Fibroblast of gingiva (primary cell): Measurements from ENCODE around the gene PARP3.
A peak's percentile ranks its signal among the peaks of the same experiment; 100 is the strongest.
"Not testable (repeated sequence)": the region's sequence is repeated elsewhere in the genome, so short reads cannot be mapped to it uniquely, and the experiment has no call there.

Experiments
- DNase-seq: peaks from one replicate; pipeline ENCODE4 v3.0.0-alpha.2; 2011; ENCODE audit warnings: low read depth

Gene PARP3

DNA sequence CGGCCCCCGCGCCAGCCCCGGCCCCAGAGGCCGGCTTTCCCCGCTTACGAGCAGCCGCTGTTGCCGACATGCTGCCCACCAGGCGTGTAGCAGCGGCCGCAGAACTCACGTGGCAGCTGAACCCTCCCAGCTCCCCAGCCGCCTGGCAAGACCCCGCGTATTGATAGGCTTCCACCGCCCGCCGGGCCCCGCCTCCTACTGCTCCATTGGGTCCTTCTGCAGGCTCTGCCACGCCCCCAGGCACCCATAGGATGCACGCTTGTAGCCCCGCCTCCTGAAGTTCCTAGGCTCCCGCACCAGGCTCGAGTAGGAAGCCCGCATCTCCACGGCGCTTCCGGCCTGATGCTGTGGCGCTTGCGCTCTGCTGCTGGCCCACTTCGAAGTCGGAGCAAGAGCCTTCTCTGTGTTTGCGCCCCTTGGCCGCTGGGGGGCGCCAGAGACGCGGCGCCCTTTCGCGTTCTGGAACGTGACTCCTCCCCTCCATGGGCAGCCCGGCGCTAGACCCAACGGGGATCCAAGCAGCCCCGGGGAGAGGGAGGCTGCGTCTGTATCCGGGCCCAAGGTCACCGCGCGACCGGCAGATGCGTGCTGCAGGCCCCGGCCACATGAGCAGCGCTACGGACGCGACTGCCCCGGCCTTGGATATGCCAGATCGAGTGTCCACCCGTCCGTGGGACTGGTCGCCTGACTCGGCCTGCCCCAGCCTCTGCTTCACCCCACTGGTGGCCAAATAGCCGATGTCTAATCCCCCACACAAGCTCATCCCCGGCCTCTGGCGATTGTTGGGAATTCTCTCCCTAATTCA is at the start of gene PARP3, which contains the start of gene RRP9:
Gene PARP3 (plus strand): TSS at position 566 of the 805 bp plus-strand sequence. CDS start 993 bp downstream, outside the sequence.
Gene RRP9 (minus strand): TSS at position 107 of the 805 bp plus-strand sequence. CDS start 37 bp downstream, at position 70.
- DNase-seq = peak; percentile 100

DNA sequence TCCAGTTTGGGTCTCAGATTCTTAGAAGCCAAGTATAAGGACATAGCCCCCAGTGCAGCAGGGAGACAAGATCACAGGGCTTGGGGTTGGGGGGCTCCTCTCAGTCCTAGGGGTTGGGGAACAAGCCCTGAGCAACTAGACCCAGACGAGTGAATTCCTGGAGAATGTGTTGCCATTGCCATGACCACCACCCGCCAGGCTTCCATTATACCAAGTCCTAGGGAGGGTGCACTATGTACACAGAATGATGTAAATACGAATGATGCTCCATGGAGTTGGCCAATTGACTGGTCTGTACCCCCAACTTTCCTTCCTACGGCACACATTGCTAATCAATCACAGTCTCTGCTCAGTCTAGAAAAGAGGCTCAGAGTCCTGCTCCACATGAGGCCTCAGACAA is 47.8 kb upstream of the PARP3 start:
- no peak for DNase-seq

- no peak for DNase-seq
These were observed 47.2 kb upstream of the PARP3 start for GRCh38 chr3:51894939-51895338.

- DNase-seq = no peak
These were observed 45.4 kb upstream of the PARP3 start for GRCh38 chr3:51896607-51897305.

- DNase-seq = no peak
These were observed 44.8 kb upstream of the PARP3 start for GRCh38 chr3:51897391-51897790.

DNA sequence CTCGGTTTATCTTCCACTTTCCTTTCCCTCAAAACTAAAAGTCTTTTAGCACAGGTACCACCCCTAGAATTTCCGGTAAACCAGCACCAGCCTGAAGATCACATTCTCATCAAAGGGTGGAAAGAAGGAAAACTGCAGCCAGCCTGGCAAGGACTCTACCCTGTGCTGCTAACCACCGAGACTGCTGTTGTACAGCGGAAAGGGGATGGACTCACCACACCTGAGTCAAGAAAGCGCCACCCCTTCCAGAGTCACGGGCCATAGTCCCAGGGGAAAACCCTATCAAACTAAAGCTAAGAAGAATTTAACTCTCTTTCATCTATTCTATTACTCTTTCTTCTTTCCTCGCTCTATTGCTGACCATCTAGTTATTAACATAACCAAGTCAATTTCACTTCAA is 42.1 kb upstream of the PARP3 start:
- not testable (repeated sequence) for DNase-seq

- not testable (repeated sequence) for DNase-seq
These were observed 39.8 kb upstream of the PARP3 start for GRCh38 chr3:51902361-51902760.

DNA sequence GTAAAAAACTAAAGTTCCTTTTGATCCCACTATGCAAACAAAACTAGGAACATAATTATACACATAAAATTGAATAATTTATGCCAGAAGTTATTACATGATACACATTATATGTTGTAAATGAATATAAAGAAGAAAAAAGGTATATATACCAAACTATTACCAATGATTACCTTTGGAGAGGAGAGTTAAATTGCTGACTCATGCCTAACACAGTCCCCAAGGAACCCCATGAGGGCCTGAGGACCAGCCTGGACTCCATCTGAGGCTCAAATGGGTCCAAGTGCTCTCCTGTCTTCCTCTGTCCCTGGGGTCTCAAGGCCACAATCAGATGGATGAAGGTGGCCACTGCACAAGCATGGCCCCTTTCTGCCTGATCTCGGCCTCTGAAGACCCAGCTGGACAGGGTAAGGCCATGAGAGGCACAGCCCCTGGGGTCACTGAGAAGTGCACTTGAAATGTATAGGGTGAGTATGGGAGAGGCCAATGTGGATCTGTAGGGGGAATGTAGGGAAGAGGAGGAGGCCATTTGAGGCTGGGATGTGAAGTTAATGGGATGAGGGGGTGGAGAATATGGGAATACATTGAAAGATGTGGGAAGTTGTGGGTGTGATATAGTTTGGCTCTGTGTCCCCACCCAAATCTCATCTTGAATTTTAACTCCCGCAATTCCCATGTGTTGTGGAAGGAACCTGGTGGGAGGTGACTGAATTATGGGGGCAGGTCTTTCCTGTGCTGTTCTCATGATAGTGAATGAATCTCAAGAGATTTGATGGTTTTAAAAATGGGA is 37.9 kb upstream of the PARP3 start:
- no peak for DNase-seq

DNA sequence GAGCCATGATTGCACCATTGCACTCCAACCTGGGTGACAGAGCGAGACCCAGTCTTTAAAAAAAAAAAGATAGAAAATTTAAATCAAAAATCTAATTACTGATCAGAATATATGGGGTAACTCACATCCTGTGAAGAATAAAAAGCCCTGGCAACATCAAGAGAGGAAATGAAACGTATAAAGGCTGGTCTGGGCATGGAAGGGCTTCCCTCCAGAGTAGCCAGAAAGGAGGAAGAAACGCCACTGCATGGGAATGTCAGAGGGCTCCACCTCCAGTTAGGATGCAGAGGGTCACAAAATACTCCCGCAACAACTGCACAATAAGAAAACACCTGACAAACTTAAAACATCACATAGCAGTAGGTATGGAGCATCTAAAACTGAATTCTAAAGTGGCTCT is 34.1 kb upstream of the PARP3 start:
- DNase-seq = no peak

GRCh38 chr3:51916418-51916817 is 25.7 kb upstream of the PARP3 start:
- DNase-seq = peak; percentile 60

DNA sequence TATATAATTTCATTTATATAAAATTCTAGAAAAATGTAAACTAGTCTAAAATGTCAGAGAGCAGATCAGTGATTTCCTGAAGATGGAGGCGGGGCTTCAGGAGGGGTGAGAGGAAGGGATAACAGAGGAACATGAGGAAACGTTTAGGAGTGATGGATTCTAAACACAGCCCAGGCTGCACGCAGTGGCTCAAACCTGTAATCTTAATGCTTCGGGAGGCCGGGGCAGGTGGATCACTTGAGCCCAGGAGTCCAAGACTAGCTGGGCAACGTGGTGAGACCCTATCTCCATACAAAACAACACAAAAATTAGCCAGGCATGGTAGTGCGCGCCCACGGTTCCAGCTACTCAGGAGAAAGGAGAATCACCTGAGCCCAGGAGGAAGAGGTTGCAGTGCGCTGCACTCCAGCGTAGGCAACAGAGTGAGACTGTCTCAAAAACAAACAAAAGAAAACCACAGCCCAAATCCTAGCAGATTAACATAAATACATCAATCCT is 21.0 kb upstream of the PARP3 start:
- DNase-seq = no peak

DNA sequence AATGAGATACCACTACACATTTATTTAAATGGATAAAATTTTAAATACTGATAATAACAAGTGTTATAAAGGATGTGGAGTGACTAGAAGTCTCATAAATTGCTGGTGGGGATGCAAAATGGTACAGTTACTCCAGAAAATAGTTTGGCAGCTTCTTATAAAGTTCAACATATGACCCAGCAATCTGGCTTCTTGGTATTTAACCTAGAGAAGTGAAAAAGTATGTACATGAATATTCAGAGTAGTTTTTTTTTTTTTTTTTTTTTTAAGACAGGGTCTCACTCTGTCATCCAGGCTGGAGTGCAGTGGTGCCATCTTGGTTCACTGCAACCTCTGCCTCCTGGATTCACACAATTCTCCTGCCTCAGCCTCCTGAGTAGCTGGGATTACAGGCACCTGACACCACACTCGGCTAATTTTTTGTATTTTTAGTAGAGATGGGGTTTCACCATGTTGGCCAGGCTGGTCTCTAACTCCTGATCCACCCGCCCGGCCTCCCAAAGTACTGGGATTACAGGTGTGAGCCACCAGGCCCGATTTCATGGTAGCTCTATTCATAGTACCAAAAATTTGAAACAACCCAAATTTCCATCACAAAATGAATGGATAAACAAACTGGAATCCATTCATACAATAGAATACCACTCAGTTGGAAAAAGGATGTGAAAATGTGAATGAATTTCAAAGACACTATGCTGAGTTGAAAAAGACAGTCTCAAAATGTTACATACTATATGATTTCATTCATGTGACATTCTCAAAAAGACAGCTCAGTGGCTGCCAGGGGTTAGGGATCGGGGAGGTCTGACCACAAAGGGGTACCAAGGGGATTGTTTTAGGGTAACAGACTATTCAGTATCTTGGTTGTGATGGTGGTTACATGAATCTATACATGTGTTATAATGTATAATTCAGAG is 14.8 kb upstream of the PARP3 start:
- DNase-seq = no peak

GRCh38 chr3:51928438-51928837 is 13.7 kb upstream of the PARP3 start:
- no peak for DNase-seq

GRCh38 chr3:51928981-51929380 is 13.2 kb upstream of the PARP3 start:
- DNase-seq = not testable (repeated sequence)

GRCh38 chr3:51929420-51930003 is 12.7 kb upstream of the PARP3 start:
- no peak for DNase-seq

DNA sequence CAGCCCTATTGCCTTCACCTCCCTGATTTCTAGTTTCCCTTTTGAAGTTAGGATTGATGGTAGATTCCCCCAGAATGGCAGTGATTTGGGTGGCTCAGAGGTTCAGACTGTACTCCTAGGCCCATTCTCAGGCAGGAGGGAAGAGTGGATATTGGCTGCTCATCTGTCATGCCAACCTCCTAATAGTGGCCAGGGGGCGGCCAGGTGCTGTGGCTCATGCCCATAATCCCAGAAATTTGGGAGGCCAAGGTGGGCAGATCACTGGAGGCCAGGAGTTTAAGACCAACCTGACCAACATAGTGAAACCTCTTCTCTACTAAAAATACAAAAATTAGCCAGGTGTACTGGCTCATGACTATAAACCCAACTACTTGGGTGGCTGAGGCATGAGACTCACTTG is 11.7 kb upstream of the PARP3 start:
- DNase-seq = no peak

DNA sequence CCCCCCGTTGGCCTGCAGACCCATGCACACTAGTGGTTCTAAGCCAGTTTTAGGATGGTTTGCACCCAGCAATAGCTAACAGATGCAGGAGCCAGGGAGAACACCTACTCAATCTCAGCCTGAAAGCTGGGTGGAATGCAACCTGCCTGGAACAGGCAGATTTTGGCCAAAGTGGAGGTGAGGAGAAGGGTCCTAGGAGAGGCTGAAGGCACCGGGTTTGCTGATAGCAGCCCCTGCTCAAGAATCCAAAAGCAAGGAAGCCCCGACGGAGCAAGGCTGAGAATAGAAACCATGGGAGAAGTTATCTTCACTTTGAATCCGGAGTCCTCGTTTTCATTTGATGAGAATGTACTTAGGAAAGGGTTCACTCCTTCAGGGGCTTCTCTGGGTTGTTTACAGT is 10.4 kb upstream of the PARP3 start:
- DNase-seq = no peak

DNA sequence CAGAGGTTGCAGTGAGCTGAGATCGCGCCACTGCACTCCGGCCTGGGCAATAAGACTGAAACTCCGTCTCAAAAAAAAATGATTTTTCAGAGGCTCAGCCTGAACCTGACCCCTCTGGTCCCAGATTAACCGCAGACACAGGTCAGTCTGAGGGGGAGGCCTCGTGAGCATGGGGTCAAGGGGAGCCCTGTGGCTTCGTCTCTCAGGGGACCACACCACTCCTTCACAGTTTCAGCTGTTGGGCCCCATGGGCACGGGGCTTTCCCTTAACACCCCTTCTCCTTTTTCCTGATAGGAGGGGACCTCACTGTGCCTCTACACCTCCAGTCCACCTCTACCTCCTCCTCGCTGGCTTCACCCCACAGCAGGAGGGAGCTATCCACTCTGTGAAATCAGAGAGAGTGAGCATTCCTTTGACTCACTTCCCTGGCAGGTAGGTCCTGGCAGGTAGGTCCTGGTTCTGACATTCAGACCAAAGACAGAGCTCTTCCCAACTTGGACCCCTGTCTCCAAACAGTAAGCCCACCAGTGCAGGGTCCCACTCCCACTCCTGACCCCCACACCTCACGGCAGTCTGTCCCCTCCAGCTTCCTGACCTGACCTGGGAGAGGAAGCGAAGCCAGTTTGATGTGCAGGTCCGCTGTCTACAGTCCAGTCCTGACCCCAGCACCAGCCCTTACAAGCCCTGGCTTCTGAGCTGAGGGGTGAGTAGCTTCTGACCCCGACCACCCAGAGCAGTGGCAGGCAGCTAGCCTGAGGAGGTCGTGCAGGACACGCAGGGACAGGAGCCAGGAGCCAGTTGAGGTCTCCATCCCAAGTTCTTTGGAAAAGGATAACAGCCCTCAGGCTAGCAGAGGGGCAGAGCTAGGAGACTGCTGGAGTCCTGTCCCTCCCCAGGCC is 9.4 kb upstream of the PARP3 start:
- no peak for DNase-seq

DNA sequence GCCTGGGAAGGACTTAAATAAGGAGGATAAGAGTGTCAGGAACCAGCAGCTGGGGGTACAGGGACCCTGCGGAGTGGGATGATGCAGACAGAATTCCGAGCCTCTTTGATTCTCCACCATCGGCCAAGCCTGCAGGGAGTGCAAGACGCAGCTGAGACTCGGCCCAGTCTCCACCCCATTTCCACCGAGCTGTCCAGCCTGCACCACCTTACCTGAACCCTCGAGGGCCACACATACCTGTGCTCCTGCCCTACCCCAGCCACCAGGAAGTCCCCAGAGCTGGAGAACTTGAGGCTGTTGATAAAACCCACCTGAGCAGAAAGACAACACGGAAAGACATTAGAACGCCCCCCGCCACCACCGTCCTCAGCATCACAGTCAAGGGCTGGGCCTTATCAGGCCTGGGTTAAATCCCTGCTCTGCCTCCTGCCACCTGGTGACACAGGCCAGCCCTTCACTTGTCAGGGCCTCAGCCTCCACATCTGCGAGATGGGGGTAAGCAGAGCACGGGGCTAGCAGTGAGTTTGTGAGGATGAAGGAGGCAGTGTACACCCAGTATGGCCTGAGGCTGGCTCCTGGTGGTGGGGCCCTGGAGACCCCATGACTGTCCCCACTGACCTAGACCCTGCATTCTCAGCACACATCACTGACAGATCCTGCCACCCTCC is 8.6 kb upstream of the PARP3 start:
- DNase-seq = no peak
